HG03354 (cell line): ENCODE data around the gene BCO2.
"Not testable (repeated sequence)": the region's sequence is repeated elsewhere in the genome, so short reads cannot be mapped to it uniquely, and the experiment has no call there.

Source experiments
- ATAC-seq: cut with Tn5 transposase; IDR thresholded peaks from one replicate; pipeline ENCODE4 v1.9.1; 2021; ENCODE audit warnings: mild to moderate bottlenecking; ENCODE audit not compliant: unreplicated experiment, poor library complexity, severe bottlenecking

Gene BCO2

GRCh38 chr11:112163875-112164685 lies 11.2 kb upstream of the BCO2 start, which contains the start of gene IL18:
IL18 (minus strand) TSS chr11:112164094; CDS start chr11:112155053, 9,041 bp downstream.
- no peak for ATAC-seq

GRCh38 chr11:112165049-112165448 lies 10.3 kb upstream of the BCO2 start:
- ATAC-seq: no peak

- ATAC-seq: no peak
Observed at GRCh38 chr11:112166562-112166961, 8.8 kb upstream of the BCO2 start.

GRCh38 chr11:112167145-112167544 lies 8.2 kb upstream of the BCO2 start, which contains the start of gene TEX12:
TEX12 (plus strand) TSS chr11:112167372; CDS start chr11:112169269, 1,897 bp downstream.
- ATAC-seq: no peak

GRCh38 chr11:112172362-112172994 lies 2.8 kb upstream of the BCO2 start:
- ATAC-seq: peak; percentile 70

- no peak for ATAC-seq
Observed at GRCh38 chr11:112173152-112173551, 2.2 kb upstream of the BCO2 start.

- ATAC-seq: no peak
Observed at GRCh38 chr11:112175599-112175952, 264 bp downstream of the BCO2 start.

- ATAC-seq: no peak
Observed at GRCh38 chr11:112176077-112176476, 765 bp downstream of the BCO2 start.

GRCh38 chr11:112177589-112177988 lies 2.3 kb downstream of the BCO2 start:
- ATAC-seq: no peak

- no peak for ATAC-seq
Observed at GRCh38 chr11:112178428-112178827, 3.1 kb downstream of the BCO2 start.

- no peak for ATAC-seq
Observed at GRCh38 chr11:112178936-112179335, 3.6 kb downstream of the BCO2 start.

GRCh38 chr11:112179601-112180000 lies 4.3 kb downstream of the BCO2 start:
- peak; percentile 46 for ATAC-seq

- no peak for ATAC-seq
Observed at GRCh38 chr11:112182867-112183266, 7.6 kb downstream of the BCO2 start.

GRCh38 chr11:112185883-112186282 lies 10.6 kb downstream of the BCO2 start:
- no peak for ATAC-seq

GRCh38 chr11:112186304-112186703 lies 11.0 kb downstream of the BCO2 start:
- ATAC-seq: no peak

GRCh38 chr11:112195113-112195512 lies 19.8 kb downstream of the BCO2 start:
- not testable (repeated sequence) for ATAC-seq

- ATAC-seq: no peak
Observed at GRCh38 chr11:112195951-112196351, 20.6 kb downstream of the BCO2 start.

- no peak for ATAC-seq
Observed at GRCh38 chr11:112196519-112197087, 21.3 kb downstream of the BCO2 start.

GRCh38 chr11:112199101-112199500 lies 23.8 kb downstream of the BCO2 start:
- not testable (repeated sequence) for ATAC-seq

GRCh38 chr11:112200252-112200651 lies 24.9 kb downstream of the BCO2 start:
- ATAC-seq: no peak

- no peak for ATAC-seq
Observed at GRCh38 chr11:112206071-112206470, 30.8 kb downstream of the BCO2 start.
